A673 (cell line): ENCODE results near the gene SRD5A3. TPM values are rescaled to one million over a fixed set of nuclear protein-coding genes. Genes with fewer than 3 reads are reported as not detected.

Source experiments
- BruUV-seq: library from RNA; stranded (reverse); fragments of 400-500 nt; replicated peaks from 2 replicates; lab custom pipeline; 2021; lab: Mats Ljungman, UMichigan
- CTCF ChIA-PET: fragments of 300-600 bp; sonication (Branson Sonifier 250); formaldehyde crosslinking; loops from one replicate; lab custom pipeline; 2022; ENCODE audit warnings: antibody characterized with exemption; lab: Charles Lee
- POLR2A ChIA-PET: fragments of 300-600 bp; sonication (Branson Sonifier 250); formaldehyde crosslinking; loops from one replicate; lab custom pipeline; 2022; ENCODE audit warnings: antibody characterized with exemption; ENCODE audit not compliant: low non-redundant PET; lab: Charles Lee
- DNase-seq: peaks from one replicate; pipeline ENCODE4 v3.0.0-alpha.2; 2015; ENCODE audit warnings: low spot score
- H3K27ac ChIP-seq: fragments of 200-600 bp; sonication (generic); 2 replicates; pipeline ENCODE4 v1.5.1; 2016; ENCODE audit warnings: mixed run types, low read depth, mild to moderate bottlenecking, mixed read lengths, antibody characterized with exemption, low read length; ENCODE audit not compliant: poor library complexity, severe bottlenecking
- H3K27me3 ChIP-seq: fragments of 200-600 bp; sonication (generic); replicated peaks from 2 replicates; pipeline ENCODE4 v1.6.1; 2017; ENCODE audit warnings: mixed run types, low read depth, mild to moderate bottlenecking, mixed read lengths, antibody characterized with exemption, low read length; ENCODE audit not compliant: insufficient read depth, poor library complexity
- H3K36me3 ChIP-seq: fragments of 200-600 bp; sonication (generic); 2 replicates; pipeline ENCODE4 v1.6.1; 2016; ENCODE audit warnings: mixed run types, mild to moderate bottlenecking, mixed read lengths, antibody characterized with exemption, low read length; ENCODE audit not compliant: insufficient read depth, poor library complexity, severe bottlenecking
- H3K4me1 ChIP-seq: fragments of 200-600 bp; sonication (generic); 2 replicates; pipeline ENCODE4 v1.6.1; 2017; ENCODE audit warnings: mixed run types, mild to moderate bottlenecking, mixed read lengths, antibody characterized with exemption, low read length; ENCODE audit not compliant: insufficient read depth, poor library complexity, severe bottlenecking
- H3K4me3 ChIP-seq: fragments of 200-600 bp; sonication (generic); 2 replicates; pipeline ENCODE4 v1.5.1; 2016; ENCODE audit warnings: low read depth, mixed run types, mild to moderate bottlenecking, mixed read lengths, low read length; ENCODE audit not compliant: poor library complexity, severe bottlenecking
- H3K9me3 ChIP-seq: fragments of 200-600 bp; sonication (generic); 2 replicates; pipeline ENCODE4 v1.6.1; 2016; ENCODE audit warnings: mixed run types, low read depth, mild to moderate bottlenecking, mixed read lengths, antibody characterized with exemption, low read length; ENCODE audit not compliant: poor library complexity, severe bottlenecking
- EZH2 ChIP-seq: fragments of 200-600 bp; sonication (generic); IDR thresholded peaks from 2 replicates; pipeline ENCODE4 v1.6.1; 2017; ENCODE audit warnings: borderline replicate concordance, low read depth, mild to moderate bottlenecking, mixed read lengths, antibody characterized with exemption, low read length; ENCODE audit not compliant: poor library complexity, severe bottlenecking
- intact Hi-C: fragments of 100-400 bp; cut with micrococcal nuclease; formaldehyde crosslinking; loops from one replicate; pipeline ENCODE4 v1.10.0; 2022; ENCODE audit not compliant: unreplicated experiment
- total RNA-seq: library from RNA; stranded (reverse); gene quantifications from 2 replicates; pipeline ENCODE4 v1.2.3, GENCODE V29; 2021
- TF ChIP-seq, protein P1 (sequence below): fragments of 300-800, 200-600 bp; sonication (generic); conservative IDR thresholded peaks from 2 replicates; pipeline ENCODE4 v1.5.1; 2017; ENCODE audit warnings: low read depth, mild to moderate bottlenecking, antibody characterized with exemption, low read length, moderate library complexity, mixed read lengths

SRD5A3 gene
- total RNA-seq, 1 experiment from 2014 or later: 48.1 TPM

DNA sequence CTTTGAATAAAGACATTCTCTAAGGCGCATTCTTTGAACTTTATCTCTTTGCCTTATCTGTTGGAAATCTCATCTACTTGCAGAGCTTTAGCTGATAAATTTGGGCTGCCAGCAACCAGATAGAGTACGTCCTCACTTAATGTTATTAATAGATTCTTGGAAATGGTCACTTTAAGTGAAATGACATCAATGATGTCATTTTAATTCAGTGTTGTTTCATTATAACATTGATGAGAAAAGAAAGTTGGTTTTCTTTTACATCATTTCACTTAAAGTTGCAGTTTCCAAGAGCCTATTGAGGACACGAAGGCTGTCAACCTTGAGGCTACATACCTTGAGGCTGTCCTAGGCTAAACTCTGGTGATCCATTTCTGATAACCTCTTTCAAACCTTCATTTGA is 59.0 kb downstream of the SRD5A3 start:
- TF ChIP-seq, protein P1, sequence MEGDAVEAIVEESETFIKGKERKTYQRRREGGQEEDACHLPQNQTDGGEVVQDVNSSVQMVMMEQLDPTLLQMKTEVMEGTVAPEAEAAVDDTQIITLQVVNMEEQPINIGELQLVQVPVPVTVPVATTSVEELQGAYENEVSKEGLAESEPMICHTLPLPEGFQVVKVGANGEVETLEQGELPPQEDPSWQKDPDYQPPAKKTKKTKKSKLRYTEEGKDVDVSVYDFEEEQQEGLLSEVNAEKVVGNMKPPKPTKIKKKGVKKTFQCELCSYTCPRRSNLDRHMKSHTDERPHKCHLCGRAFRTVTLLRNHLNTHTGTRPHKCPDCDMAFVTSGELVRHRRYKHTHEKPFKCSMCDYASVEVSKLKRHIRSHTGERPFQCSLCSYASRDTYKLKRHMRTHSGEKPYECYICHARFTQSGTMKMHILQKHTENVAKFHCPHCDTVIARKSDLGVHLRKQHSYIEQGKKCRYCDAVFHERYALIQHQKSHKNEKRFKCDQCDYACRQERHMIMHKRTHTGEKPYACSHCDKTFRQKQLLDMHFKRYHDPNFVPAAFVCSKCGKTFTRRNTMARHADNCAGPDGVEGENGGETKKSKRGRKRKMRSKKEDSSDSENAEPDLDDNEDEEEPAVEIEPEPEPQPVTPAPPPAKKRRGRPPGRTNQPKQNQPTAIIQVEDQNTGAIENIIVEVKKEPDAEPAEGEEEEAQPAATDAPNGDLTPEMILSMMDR: no peak
- no peak for TF ChIP-seq EZH2
- H3K27ac ChIP-seq: no peak overlapping the region
- H3K27me3 ChIP-seq: no peaks in the 10 kb centered on the region
- H3K4me1 ChIP-seq: peaks cover 6% of the 10 kb centered on the region
- no peak for DNase-seq
- BruUV-seq: no TSS peak
- intact Hi-C loops: loop anchor here (10.0 kb wide), 1 partner anchor 460 kb away; no protein-coding TSS in a partner anchor
- H3K36me3 ChIP-seq: peaks cover 3% of the 10 kb centered on the region
- CTCF ChIA-PET: no interaction called here
- H3K4me3 ChIP-seq: no peak overlapping the region
- POLR2A ChIA-PET: no interaction called here
- no peaks in the 10 kb centered on the region for H3K9me3 ChIP-seq

DNA sequence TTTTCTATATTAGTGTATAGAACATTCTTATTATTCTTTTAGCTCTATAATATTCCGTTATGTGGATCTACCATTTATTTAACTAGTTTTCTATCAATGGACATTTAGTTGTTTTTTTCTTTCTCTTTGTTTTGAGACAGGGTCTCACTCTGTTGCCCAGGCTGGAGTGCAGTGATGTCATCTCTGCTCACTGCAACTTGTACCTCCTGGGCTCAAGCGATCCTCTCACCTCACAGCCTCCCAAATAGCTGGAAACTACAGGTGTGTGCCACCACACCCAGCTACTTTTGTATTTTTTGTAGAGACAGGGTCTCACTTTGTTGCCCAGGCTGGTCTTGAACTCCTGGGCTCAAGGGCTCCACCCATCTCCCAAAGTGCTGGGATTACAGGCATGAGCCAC is 60.5 kb downstream of the SRD5A3 start:
- H3K36me3 ChIP-seq: peaks cover 3% of the 10 kb centered on the region
- DNase-seq: no peak
- POLR2A ChIA-PET: no interaction called here
- no peaks in the 10 kb centered on the region for H3K9me3 ChIP-seq
- TF ChIP-seq, protein P1: no peak
- TF ChIP-seq EZH2: no peak
- BruUV-seq: no TSS peak
- CTCF ChIA-PET: no interaction called here
- peaks cover 7% of the 10 kb centered on the region for H3K4me1 ChIP-seq
- intact Hi-C loops: loop anchor here (10.0 kb wide), 1 partner anchor 458 kb away; no protein-coding TSS in a partner anchor
- H3K27ac ChIP-seq: no peak overlapping the region
- H3K4me3 ChIP-seq: no peak overlapping the region
- no peaks in the 10 kb centered on the region for H3K27me3 ChIP-seq

DNA sequence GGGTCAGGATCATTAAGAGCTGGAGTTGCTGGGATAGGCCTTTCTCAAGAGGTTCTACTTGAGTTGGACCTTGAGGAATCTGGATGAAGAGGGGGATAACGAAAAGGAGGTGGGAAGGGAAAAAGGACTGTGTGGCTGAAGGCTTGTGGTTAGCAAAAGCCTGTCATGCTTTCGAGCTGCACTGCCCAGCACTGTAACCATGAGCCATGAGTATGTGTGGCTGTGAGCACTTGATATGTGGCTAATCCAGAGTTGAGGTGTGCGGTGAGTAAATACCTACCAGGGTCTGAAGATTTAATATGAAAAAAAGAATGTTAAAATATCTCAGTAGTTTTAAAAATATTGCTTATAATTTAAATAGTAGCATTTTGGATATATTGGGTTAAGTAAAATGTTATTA is 61.1 kb downstream of the SRD5A3 start:
- peaks cover 3% of the 10 kb centered on the region for H3K36me3 ChIP-seq
- intact Hi-C loops: loop anchor here (10.0 kb wide), 1 partner anchor 458 kb away; no protein-coding TSS in a partner anchor
- CTCF ChIA-PET: no interaction called here

More for the DNA sequence above, 61.1 kb downstream of the SRD5A3 start:
- no peaks in the 10 kb centered on the region for H3K27me3 ChIP-seq
- TF ChIP-seq EZH2: no peak
- TF ChIP-seq, protein P1: no peak
- no peak for DNase-seq
- H3K9me3 ChIP-seq: no peaks in the 10 kb centered on the region
- no TSS peak for BruUV-seq
- no peak overlapping the region for H3K27ac ChIP-seq
- POLR2A ChIA-PET: no interaction called here
- H3K4me1 ChIP-seq: peaks cover 7% of the 10 kb centered on the region
- no peak overlapping the region for H3K4me3 ChIP-seq
